ENCODE data around the gene GTF2A1.

GTF2A1 gene

GRCh38 chr14:81129242-81129641 lies 91.5 kb downstream of the GTF2A1 start:
- H3K4me3 ChIP-seq (ENCODE audit: low read length): no peak overlapping the region
- no peak for DNase-seq (ENCODE audit: low read depth)
- TF ChIP-seq CTCF (conservative IDR thresholded peaks at IDR 0.05; ENCODE audit: low read length): no peak

DNA sequence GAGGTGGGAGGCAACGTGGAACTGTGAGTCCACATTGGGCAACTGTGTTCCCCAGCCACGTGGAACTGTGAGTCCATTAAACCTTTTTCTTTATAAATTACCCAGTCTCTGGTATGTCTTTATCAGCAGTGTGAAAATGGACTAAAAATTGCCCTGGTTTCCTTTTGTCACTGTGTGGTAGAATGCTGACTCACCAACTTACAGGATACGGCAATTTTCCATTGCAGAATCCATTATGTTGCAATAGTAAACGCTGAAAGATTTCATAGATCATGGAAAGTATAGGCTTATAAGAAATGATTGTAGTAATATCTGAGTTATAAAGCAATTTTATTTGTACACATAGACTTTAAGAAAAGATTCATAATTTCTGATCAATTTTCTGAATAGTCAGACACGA lies 93.0 kb downstream of the GTF2A1 start:
- no peak for TF ChIP-seq CTCF (conservative IDR thresholded peaks at IDR 0.05; ENCODE audit: low read length)
- H3K4me3 ChIP-seq (ENCODE audit: low read length): no peak overlapping the region
- peak; percentile 4 for DNase-seq (ENCODE audit: low read depth)

DNA sequence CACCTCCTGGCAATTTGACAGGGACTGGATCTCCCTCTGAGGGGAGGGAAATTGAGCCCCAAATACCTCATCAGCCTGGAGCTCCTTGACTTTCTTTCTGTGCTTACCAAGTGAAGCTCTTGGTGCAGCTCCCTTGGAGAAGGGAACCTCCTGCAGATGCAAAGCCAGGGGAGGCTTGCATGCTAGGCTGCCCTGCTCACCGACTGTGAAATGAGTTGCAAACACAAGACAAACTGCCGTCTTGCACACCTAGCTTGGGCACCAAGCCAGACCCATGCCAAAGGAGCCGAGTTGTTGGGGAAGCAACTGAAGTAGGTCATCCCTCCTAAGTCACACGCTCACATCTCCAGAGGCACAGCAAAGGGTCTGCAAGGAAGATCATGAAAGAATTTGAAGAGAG lies 95.2 kb downstream of the GTF2A1 start:
- DNase-seq (ENCODE audit: low read depth): no peak
- H3K4me3 ChIP-seq (ENCODE audit: low read length): no peak overlapping the region
- no peak for TF ChIP-seq CTCF (conservative IDR thresholded peaks at IDR 0.05; ENCODE audit: low read length)

Data from AG10803 (cell line).